22Rv1 (cell line): ENCODE measurements around the gene OR2M7.

Source experiments
- CTCF ChIP-seq: fragments of 450-650 bp; IDR thresholded peaks from 2 replicates; pipeline ENCODE4 v1.5.1; 2017; ENCODE audit warnings: mild to moderate bottlenecking
- ZFX ChIP-seq: fragments of 450-650 bp; IDR thresholded peaks from 2 replicates; pipeline ENCODE4 v1.6.1; 2017; ENCODE audit warnings: antibody characterized with exemption, borderline replicate concordance

- TF ChIP-seq CTCF (no peak), ZFX (no peak)
Observed at GRCh38 chr1:248306103-248306502, 18.3 kb downstream of the OR2M7 start.
